LNCAP (cell line): ENCODE results near the gene SCLY.

Experiments
- TF ChIP-seq, protein P1 (sequence below): fragments of 450-650 bp; IDR thresholded peaks from 2 replicates; pipeline ENCODE4 v1.5.1; 2017; ENCODE audit warnings: mild to moderate bottlenecking

The SCLY gene

DNA sequence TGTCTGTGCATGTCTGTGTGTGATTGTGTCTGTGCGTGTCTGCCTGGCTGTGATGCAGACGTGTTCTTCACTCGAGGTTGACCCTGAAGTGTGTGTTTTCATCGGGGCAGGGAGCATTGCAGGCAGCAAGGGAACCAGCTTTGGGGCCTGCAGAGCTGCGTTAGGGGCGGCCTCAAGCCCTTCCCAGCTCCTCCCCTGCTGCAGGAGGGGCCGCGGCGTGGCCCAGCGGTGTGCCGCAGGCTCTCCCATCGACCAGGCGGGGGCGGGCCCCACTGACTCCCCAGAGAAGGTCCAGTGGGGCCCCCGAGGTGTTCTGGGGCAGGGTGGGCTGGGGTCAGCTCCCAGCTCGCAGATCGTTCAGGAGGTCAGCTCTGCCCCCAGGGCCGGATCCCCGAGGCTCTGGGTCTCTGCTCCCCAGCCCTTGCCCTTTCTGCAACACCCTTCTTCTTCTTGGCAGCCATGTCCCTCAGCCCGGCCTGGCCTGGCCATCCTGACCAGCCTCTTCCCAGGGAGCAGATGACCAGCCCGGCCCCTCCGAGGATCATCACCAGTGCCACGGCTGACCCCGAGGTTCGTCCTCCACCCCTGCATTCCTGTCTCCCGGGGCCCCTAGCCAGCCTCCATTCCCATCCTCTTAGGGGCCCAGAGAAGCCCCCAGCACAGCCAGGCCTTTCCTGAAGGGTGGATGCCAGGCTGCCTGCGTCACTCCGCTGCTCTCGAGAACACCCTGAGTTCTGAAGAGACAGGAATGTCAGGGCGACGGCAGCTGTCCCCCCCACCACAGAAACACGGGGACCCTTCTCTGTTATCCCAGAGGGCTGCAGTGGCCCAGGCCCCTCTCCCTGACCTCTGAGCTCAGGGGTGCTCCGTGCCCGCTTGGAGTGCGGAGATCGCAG lies 66.6 kb downstream of the SCLY start:
- TF ChIP-seq, protein P1, sequence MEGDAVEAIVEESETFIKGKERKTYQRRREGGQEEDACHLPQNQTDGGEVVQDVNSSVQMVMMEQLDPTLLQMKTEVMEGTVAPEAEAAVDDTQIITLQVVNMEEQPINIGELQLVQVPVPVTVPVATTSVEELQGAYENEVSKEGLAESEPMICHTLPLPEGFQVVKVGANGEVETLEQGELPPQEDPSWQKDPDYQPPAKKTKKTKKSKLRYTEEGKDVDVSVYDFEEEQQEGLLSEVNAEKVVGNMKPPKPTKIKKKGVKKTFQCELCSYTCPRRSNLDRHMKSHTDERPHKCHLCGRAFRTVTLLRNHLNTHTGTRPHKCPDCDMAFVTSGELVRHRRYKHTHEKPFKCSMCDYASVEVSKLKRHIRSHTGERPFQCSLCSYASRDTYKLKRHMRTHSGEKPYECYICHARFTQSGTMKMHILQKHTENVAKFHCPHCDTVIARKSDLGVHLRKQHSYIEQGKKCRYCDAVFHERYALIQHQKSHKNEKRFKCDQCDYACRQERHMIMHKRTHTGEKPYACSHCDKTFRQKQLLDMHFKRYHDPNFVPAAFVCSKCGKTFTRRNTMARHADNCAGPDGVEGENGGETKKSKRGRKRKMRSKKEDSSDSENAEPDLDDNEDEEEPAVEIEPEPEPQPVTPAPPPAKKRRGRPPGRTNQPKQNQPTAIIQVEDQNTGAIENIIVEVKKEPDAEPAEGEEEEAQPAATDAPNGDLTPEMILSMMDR = no peak

DNA sequence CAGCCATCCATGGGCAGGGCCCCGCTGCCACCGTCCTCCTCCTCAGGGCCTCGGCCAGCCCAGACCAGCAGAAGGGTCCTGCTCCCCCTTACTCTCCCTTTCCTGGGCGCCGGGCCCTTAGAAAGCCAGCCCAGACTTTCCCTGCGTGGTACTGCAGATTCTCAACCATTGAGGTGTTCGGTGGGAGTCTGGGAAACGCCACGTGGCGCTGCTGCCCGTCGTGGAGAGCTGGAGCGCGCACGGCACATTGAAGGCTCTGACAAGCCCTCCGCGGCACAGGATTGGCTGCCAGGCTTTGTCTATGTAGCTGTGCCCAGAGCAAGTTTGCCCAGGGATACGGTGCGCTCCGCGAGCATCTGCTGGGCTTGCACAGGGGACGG lies 67.2 kb downstream of the SCLY start:
- TF ChIP-seq, protein P1 = no peak

GRCh38 chr2:238128534-238129001 lies 67.8 kb downstream of the SCLY start:
- TF ChIP-seq, protein P1 = no peak

GRCh38 chr2:238129166-238130010 lies 68.6 kb downstream of the SCLY start:
- TF ChIP-seq, protein P1 = no peak

DNA sequence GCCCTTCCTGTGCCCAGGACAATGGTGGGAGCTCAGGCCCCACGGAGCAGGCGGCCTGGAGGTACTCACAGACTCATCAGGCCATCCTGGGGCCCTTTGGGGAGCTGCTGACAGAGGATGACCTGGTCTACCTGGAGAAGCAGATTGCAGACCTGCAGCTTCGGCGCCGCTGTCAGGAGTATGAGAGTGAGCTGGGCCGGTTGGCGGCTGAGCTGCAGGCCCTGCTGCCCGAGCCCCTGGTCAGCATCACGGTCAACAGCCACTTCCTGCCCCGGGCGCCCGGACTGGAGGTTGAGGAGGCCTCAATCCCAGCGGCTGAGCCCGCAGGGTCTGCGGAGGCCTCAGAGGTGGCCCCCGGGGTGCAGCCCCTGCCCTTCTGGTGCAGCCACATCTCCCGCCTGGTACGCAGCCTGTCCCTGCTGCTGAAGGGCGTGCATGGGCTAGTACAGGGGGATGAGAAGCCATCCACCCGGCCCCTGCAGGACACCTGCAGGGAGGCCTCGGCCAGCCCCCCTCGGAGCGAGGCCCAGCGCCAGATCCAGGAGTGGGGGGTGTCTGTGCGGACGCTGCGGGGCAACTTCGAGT lies 69.4 kb downstream of the SCLY start:
- TF ChIP-seq, protein P1 = no peak

DNA sequence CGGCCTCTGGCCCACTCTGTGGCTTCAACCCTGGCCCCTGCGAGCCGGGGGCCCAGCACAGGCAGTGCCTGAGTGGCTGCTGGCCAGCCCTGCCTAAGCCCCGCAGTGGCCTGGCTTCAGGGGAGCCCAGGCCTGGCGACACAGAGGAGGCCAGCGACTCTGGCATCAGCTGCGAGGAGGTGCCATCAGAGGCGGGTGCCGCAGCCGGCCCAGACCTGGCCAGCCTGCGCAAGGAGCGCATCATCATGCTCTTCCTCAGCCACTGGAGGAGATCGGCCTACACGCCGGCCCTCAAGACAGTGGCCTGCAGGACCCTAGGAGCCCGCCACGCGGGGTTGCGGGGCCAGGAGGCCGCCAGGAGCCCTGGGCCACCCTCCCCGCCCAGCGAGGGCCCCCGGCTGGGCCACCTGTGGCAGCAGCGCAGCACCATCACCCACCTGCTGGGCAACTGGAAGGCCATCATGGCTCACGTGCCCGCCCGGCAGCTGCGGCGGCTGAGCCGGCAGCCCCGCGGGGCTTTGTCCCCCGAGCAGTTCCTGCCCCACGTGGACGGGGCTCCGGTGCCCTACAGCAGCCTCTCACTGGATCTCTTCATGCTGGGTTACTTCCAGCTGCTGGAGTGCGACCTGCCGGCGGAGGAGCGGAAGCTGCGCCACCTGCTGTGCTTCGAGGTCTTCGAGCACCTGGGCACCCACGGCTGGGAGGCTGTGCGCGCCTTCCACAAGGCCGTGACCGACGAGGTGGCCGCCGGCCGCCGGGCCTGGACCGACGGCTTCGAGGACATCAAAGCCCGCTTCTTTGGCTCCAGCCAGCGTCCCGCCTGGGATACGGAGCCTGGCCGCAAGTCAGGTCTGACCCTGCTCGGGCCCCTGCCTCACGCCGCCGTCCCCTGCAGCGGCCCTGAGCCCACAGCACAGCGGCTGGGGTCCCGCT lies 70.2 kb downstream of the SCLY start:
- TF ChIP-seq, protein P1 = no peak
